Loucy (cell line): Measurements from ENCODE around the gene IL12RB2.

Experiments
- H2AFZ ChIP-seq: fragments of 200-600 bp; sonication (generic); 2 replicates; pipeline ENCODE4 v1.6.0; 2016; ENCODE audit warnings: antibody characterized with exemption, mild to moderate bottlenecking, low read length, moderate library complexity
- H3F3A ChIP-seq: fragments of 200-600 bp; 2 replicates; pipeline ENCODE4 v1.6.0; 2016; ENCODE audit warnings: antibody characterized with exemption, low read depth, mild to moderate bottlenecking
- H3K27me3 ChIP-seq: fragments of 200-600 bp; sonication (generic); 2 replicates; pipeline ENCODE4 v1.6.1; 2014; ENCODE audit warnings: low read length, mild to moderate bottlenecking; ENCODE audit not compliant: insufficient read depth, poor library complexity, severe bottlenecking
- H3K36me3 ChIP-seq: fragments of 200-600 bp; sonication (generic); 2 replicates; pipeline ENCODE4 v1.6.1; 2016; ENCODE audit warnings: low read length; ENCODE audit not compliant: insufficient read depth
- H3K4me1 ChIP-seq: fragments of 200-600 bp; sonication (generic); 2 replicates; pipeline ENCODE4 v1.5.1; 2014; ENCODE audit warnings: low read length, mild to moderate bottlenecking; ENCODE audit not compliant: insufficient read depth, poor library complexity, severe bottlenecking
- H3K4me2 ChIP-seq: fragments of 200-600 bp; sonication (generic); 2 replicates; pipeline ENCODE4 v1.6.0; 2014; ENCODE audit warnings: antibody characterized with exemption, low read length, low read depth, mild to moderate bottlenecking; ENCODE audit not compliant: poor library complexity, severe bottlenecking
- H3K4me3 ChIP-seq: fragments of 200-600 bp; sonication (generic); 2 replicates; pipeline ENCODE4 v1.5.1; 2014; ENCODE audit warnings: low read length, mild to moderate bottlenecking, mixed read lengths; ENCODE audit not compliant: poor library complexity, severe bottlenecking
- H3K79me2 ChIP-seq: fragments of 200-600 bp; sonication (generic); 2 replicates; pipeline ENCODE4 v1.6.1; 2014; ENCODE audit warnings: low read length; ENCODE audit not compliant: insufficient read depth
- H3K9ac ChIP-seq: fragments of 200-600 bp; sonication (generic); 2 replicates; pipeline ENCODE4 v1.6.0; 2014; ENCODE audit warnings: mild to moderate bottlenecking, low read depth, low read length, moderate library complexity; ENCODE audit not compliant: poor library complexity, severe bottlenecking
- H3K9me2 ChIP-seq: fragments of 200-600 bp; sonication (generic); replicated peaks from 2 replicates; pipeline ENCODE4 v1.6.1; 2016; ENCODE audit warnings: low read depth, low read length, mixed read lengths
- H3K9me3 ChIP-seq: fragments of 200-600 bp; sonication (generic); 2 replicates; pipeline ENCODE4 v1.6.1; 2014; ENCODE audit warnings: mild to moderate bottlenecking, antibody characterized with exemption, low read length, low read depth; ENCODE audit not compliant: insufficient read depth
- H4K20me1 ChIP-seq: fragments of 200-600 bp; sonication (generic); 2 replicates; pipeline ENCODE4 v1.6.0; 2014; ENCODE audit warnings: antibody characterized with exemption, low read length, mild to moderate bottlenecking; ENCODE audit not compliant: insufficient read depth, poor library complexity, severe bottlenecking
- CTCF ChIP-seq: fragments of 200-600 bp; sonication (generic); conservative IDR thresholded peaks from 2 replicates; pipeline ENCODE4 v1.5.1; 2014; ENCODE audit warnings: mild to moderate bottlenecking, antibody characterized with exemption, low read length
- EZH2phosphoT487 ChIP-seq: fragments of 200-600 bp; IDR thresholded peaks from 2 replicates; pipeline ENCODE4 v1.6.1; 2018; ENCODE audit warnings: antibody characterized with exemption, mild to moderate bottlenecking, moderate library complexity, borderline replicate concordance

Gene IL12RB2

GRCh38 chr1:67316918-67317317 lies 9.2 kb downstream of the IL12RB2 start:
- H3K79me2 ChIP-seq: no peaks in the 10 kb centered on the region
- TF ChIP-seq EZH2phosphoT487 (no peak), CTCF (no peak)

GRCh38 chr1:67317803-67318202 lies 10.1 kb downstream of the IL12RB2 start:
- Histone ChIP-seq H2AFZ (no peak overlapping the region), H3K4me2 (no peak overlapping the region), H3K36me3 (no peaks in the 10 kb centered on the region)

More at GRCh38 chr1:67316918-67317317, 9.2 kb downstream of the IL12RB2 start:
- Histone ChIP-seq H3K9me2 (no peaks in the 10 kb centered on the region), H3K9ac (no peak overlapping the region), H3K4me1 (no peaks in the 10 kb centered on the region), H3K4me2 (no peak overlapping the region), H3F3A (no peaks in the 10 kb centered on the region), H3K36me3 (no peaks in the 10 kb centered on the region), H4K20me1 (no peaks in the 10 kb centered on the region), H3K9me3 (no peaks in the 10 kb centered on the region), H3K4me3 (no peak overlapping the region), H3K27me3 (no peaks in the 10 kb centered on the region), H2AFZ (no peak overlapping the region)

GRCh38 chr1:67322442-67322841 lies 14.8 kb downstream of the IL12RB2 start:
- H3K79me2 ChIP-seq: no peaks in the 10 kb centered on the region
- H3K9ac ChIP-seq: no peak overlapping the region
- H3K4me3 ChIP-seq: no peak overlapping the region
- no peak for TF ChIP-seq EZH2phosphoT487
- TF ChIP-seq CTCF: no peak
- no peaks in the 10 kb centered on the region for H3K4me1 ChIP-seq
- H3F3A ChIP-seq: no peaks in the 10 kb centered on the region
- no peaks in the 10 kb centered on the region for H3K9me2 ChIP-seq
- H3K27me3 ChIP-seq: no peaks in the 10 kb centered on the region
- H3K9me3 ChIP-seq: no peaks in the 10 kb centered on the region
- H2AFZ ChIP-seq: no peak overlapping the region
- no peak overlapping the region for H3K4me2 ChIP-seq
- H4K20me1 ChIP-seq: no peaks in the 10 kb centered on the region
- no peaks in the 10 kb centered on the region for H3K36me3 ChIP-seq

More at GRCh38 chr1:67317803-67318202, 10.1 kb downstream of the IL12RB2 start:
- Histone ChIP-seq H3K4me3 (no peak overlapping the region), H4K20me1 (no peaks in the 10 kb centered on the region), H3K9me2 (no peaks in the 10 kb centered on the region), H3K4me1 (no peaks in the 10 kb centered on the region), H3F3A (no peaks in the 10 kb centered on the region), H3K9ac (no peak overlapping the region), H3K9me3 (no peaks in the 10 kb centered on the region), H3K27me3 (no peaks in the 10 kb centered on the region), H3K79me2 (no peaks in the 10 kb centered on the region)
- TF ChIP-seq EZH2phosphoT487 (no peak), CTCF (no peak)
